Measurements from ENCODE around the gene PCDH8. TPM values are rescaled to one million over a fixed set of nuclear protein-coding genes. Genes with fewer than 3 reads are reported as not detected.
"Not testable (repeated sequence)": the region's sequence is repeated elsewhere in the genome, so short reads cannot be mapped to it uniquely, and the experiment has no call there.

PCDH8 gene
- total RNA-seq, 6 experiments from 2014 or later, result not detected

- no peaks in the 10 kb centered on the region; the same call in 1 of the 2 replicates for H3K27me3 Mint-ChIP-seq (ENCODE audit: insufficient read depth)
- no peak overlapping the region for H3K27ac Mint-ChIP-seq
- H3K4me1 Mint-ChIP-seq (ENCODE audit: low read depth), result peaks cover 8% of the 10 kb centered on the region
- H3K36me3 Mint-ChIP-seq (ENCODE audit: low read depth), result no peaks in the 10 kb centered on the region
- DNase-seq, result no peak
- no peak for TF ChIP-seq CTCF (IDR thresholded peaks at IDR 0.05)
- no peaks in the 10 kb centered on the region for H3K9me3 Mint-ChIP-seq
- no peak overlapping the region for H3K4me3 Mint-ChIP-seq
Observed at GRCh38 chr13:52830946-52831345, 17.5 kb downstream of the PCDH8 start.

DNA sequence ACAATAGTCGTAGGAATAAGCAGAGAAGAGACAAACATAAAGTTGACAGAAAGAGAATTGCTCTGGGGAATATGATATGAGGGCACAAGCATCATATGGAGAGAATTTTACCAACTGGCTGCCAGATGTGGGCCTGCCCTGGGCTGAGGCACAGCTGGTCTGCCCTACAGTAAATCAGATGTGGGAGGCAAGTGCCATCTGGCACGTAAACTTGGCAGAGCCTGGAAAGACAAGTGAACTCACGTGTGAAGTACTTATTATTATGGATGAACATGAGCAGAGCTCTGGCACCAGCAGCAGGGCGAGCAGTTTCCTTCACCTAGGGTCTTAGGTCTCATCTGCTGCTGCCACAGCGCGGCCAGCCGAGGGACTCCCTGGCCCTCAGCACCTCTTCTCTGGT, 20.6 kb downstream of the PCDH8 start:
- no peak for DNase-seq
- peaks cover 8% of the 10 kb centered on the region for H3K4me1 Mint-ChIP-seq (ENCODE audit: low read depth)
- 0 out of 2 replicates have a peak, but pooled peaks cover 5% of the 10 kb centered on the region for H3K9me3 Mint-ChIP-seq
- no peaks in the 10 kb centered on the region for H3K36me3 Mint-ChIP-seq (ENCODE audit: low read depth)
- no peak overlapping the region for H3K27ac Mint-ChIP-seq
- H3K27me3 Mint-ChIP-seq (ENCODE audit: insufficient read depth), result no peaks in the 10 kb centered on the region; the same call in 1 of the 2 replicates
- no peak overlapping the region for H3K4me3 Mint-ChIP-seq
- TF ChIP-seq CTCF (IDR thresholded peaks at IDR 0.05), result no peak

DNA sequence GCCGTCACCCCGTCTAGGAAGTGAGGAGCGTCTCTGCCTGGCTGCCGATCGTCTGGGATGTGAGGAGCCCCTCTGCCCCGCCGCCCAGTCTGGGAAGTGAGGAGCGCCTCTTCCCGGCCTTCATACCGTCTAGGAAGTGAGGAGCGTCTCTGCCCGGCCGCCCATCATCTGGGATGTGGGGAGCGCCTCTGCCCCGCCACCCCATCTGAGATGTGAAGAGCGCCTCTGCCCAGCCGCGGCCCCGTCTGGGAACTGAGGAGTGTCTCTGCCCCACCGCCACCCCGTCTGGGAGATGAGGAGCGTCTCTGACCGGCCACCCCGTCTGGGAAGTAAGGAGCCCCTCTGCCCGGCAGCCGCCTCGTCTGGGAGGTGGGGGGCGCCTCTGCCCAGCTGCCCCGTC, 30.6 kb downstream of the PCDH8 start:
- not testable (repeated sequence) for H3K4me1 Mint-ChIP-seq (ENCODE audit: low read depth); H3K27ac Mint-ChIP-seq; H3K36me3 Mint-ChIP-seq (ENCODE audit: low read depth); H3K27me3 Mint-ChIP-seq (ENCODE audit: insufficient read depth); DNase-seq; H3K4me3 Mint-ChIP-seq
- peaks cover 10% of the 10 kb centered on the region for H3K9me3 Mint-ChIP-seq

DNA sequence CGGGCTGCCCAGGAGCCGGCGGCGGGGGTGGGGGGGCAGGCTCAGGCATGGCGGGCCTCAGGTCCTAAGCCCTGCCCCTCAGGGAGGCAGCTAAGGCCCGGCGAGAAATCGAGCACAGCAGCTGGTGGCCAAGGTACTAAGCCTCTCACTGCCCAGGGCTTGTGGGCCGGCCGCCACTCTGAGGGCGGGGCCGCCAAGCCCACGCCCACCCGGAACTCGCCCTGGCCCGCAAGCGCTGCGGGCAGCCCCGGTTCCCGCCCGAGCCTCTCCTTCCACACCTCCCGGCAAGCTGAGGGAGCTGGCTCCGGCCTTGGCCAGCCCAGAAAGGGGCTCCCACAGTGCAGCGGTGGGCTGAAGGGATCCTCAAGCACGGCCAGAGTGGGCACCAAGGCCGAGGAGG, 33.1 kb downstream of the PCDH8 start:
- DNase-seq, result no peak
- Mint-ChIP-seq H3K27me3 (ENCODE audit: insufficient read depth) (0 out of 2 replicates have a peak, but pooled peaks cover 3% of the 10 kb centered on the region), H3K4me1 (ENCODE audit: low read depth) (no peaks in the 10 kb centered on the region), H3K4me3 (no peak overlapping the region), H3K27ac (no peak overlapping the region), H3K9me3 (peaks cover 10% of the 10 kb centered on the region), H3K36me3 (ENCODE audit: low read depth) (no peaks in the 10 kb centered on the region)
- TF ChIP-seq CTCF (IDR thresholded peaks at IDR 0.05), result no peak

DNA sequence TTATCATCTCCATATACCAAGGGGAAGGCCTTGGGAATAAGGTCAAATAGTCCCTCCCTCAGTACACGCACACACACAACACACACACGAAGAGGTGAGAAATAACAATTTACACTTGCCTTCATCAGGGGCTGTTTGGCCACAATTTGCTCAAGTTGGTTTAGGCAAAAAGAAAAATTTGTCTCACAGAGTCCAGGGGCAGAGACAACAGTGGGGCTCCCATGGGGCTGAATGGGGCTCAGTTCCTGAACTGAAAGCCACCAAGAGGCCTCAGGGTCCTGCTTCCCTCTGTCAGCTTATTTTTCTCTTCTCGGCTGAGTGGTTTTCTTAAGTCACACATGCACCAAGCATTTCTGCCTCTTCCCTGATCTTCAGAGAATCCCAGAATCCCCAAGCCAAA, 35.5 kb downstream of the PCDH8 start:
- Mint-ChIP-seq H3K27ac (no peak overlapping the region), H3K27me3 (ENCODE audit: insufficient read depth) (peaks cover 4% of the 10 kb centered on the region; the same call in 1 of the 2 replicates), H3K4me1 (ENCODE audit: low read depth) (peaks cover 8% of the 10 kb centered on the region), H3K4me3 (no peak overlapping the region), H3K9me3 (no peaks in the 10 kb centered on the region; the same call in none of the 2 replicates), H3K36me3 (ENCODE audit: low read depth) (no peaks in the 10 kb centered on the region)
- TF ChIP-seq CTCF (IDR thresholded peaks at IDR 0.05), result no peak
- DNase-seq, result no peak

DNA sequence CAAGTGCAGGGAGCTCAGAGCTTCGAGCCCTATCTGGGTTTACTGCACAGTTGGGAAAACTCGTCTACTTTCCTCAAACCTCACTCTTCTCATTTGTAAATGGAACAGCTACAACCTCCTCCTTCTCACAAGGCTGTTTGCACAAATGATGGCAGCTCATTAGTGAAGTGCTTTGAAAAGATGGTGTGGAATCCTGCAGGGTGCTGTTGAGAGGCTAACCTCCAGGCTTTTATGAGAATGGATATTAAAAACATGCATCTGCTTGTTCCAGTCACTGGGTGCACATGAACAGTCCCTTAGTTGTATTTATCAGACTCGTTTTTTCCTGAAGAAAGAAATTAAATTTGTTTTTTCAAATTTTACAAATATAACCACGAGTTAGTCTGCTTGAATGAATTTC, 36.6 kb downstream of the PCDH8 start:
- DNase-seq, result no peak
- Mint-ChIP-seq H3K27me3 (ENCODE audit: insufficient read depth) (peaks cover 4% of the 10 kb centered on the region; the same call in 1 of the 2 replicates), H3K4me1 (ENCODE audit: low read depth) (peaks cover 8% of the 10 kb centered on the region), H3K4me3 (no peak overlapping the region), H3K36me3 (ENCODE audit: low read depth) (no peaks in the 10 kb centered on the region), H3K9me3 (no peaks in the 10 kb centered on the region; the same call in none of the 2 replicates), H3K27ac (no peak overlapping the region)
- no peak for TF ChIP-seq CTCF (IDR thresholded peaks at IDR 0.05)

Measured in HFFc6 (cell line).